ENCODE measurements around the gene ALDH3B2.

- TF ChIP-seq CTCF (IDR thresholded peaks at IDR 0.05; ENCODE audit: poor library complexity) (no peak), EZH2 (IDR thresholded peaks at IDR 0.05; ENCODE audit: borderline replicate concordance) (no peak), EZH2phosphoT487 (IDR thresholded peaks at IDR 0.05; ENCODE audit: low read depth, severe bottlenecking, unreplicated experiment) (no peak)
Measured at GRCh38 chr11:67642173-67643120, 32.0 kb downstream of the ALDH3B2 start.
